HepG2 (cell line): Measurements from ENCODE around the gene S100A10. TPM values are rescaled to one million over a fixed set of nuclear protein-coding genes. Genes with fewer than 3 reads are reported as not detected.

ENCODE experiments used
- ATAC-seq: fragments of 200-7000 bp; cut with Tn5 transposase; 3 replicates; pipeline ENCODE4 v1.9.1; 2020; ENCODE audit warnings: mild to moderate bottlenecking, moderate library complexity
- BruUV-seq: library from RNA; stranded (reverse); fragments of 400-500 nt; replicated peaks from 2 replicates; lab custom pipeline; 2021; lab: Mats Ljungman, UMichigan
- CTCF ChIA-PET: fragments of 300-600 bp; formaldehyde crosslinking; extraction: SDS; loops from one replicate; lab custom pipeline; 2021; ENCODE audit warnings: low total read pairs, inconsistent platforms, low intra/inter-chr PET ratio; lab: Yijun Ruan, JAX
- POLR2A ChIA-PET: fragments of 350-600 bp; sonication (Branson Sonifier 250); formaldehyde crosslinking; loops from one replicate; lab custom pipeline; 2020; ENCODE audit warnings: antibody characterized with exemption, inconsistent platforms; lab: Yijun Ruan, JAX
- DNase-seq: peaks from one replicate; pipeline ENCODE4 v3.0.0-alpha.2; 2015; ENCODE audit warnings: low spot score
- FAIRE-seq: peaks from 3 replicates; lab custom pipeline; 2011; peaks lifted over from hg19 to GRCh38; lab: Jason Lieb, UNC
- H2AFZ ChIP-seq: one replicate; pipeline ENCODE4 v1.6.1; 2011; ENCODE audit warnings: low read length, inconsistent platforms
- H3K27ac ChIP-seq: fragments of 300-600 bp; 3 replicates; pipeline ENCODE4 v1.8.0; 2011; ENCODE audit warnings: mixed run types, mild to moderate bottlenecking, mixed read lengths, low read length, inconsistent platforms; ENCODE audit not compliant: insufficient read depth; ENCODE audit errors: extremely low read length
- H3K27me3 ChIP-seq, 2 experiments: fragments of 200-600 bp in 1 of 2; 2 replicates in 1 of 2; 3 replicates in 1 of 2; pipeline versions ENCODE4 v1.6.0 to v1.8.0; 2011; ENCODE audit warnings: low read length in 2 of 2, mild to moderate bottlenecking in 2 of 2, moderate library complexity in 2 of 2, inconsistent platforms in 1 of 2; ENCODE audit not compliant: insufficient read depth in 2 of 2, control insufficient read depth in 1 of 2
- H3K36me3 ChIP-seq, 2 experiments: fragments of 200-600 bp in 1 of 2; replicated peaks in 1 of 2; 2 replicates in 1 of 2; 3 replicates in 1 of 2; pipeline versions ENCODE4 v1.5.1 to v1.8.0; 2011; ENCODE audit warnings: low read length in 2 of 2, inconsistent platforms in 1 of 2; ENCODE audit not compliant: insufficient read depth in 2 of 2, control insufficient read depth in 1 of 2
- H3K4me1 ChIP-seq: 2 replicates; pipeline ENCODE4 v1.5.1; 2012; ENCODE audit warnings: low read length, inconsistent platforms; ENCODE audit not compliant: insufficient read depth
- H3K4me2 ChIP-seq: 2 replicates; pipeline ENCODE4 v1.6.0; 2011; ENCODE audit warnings: low read depth, low read length, inconsistent platforms
- H3K4me3 ChIP-seq, 3 experiments: fragments of 200-600 bp in 1 of 3; sonication (generic), shearing (Covaris generic) in 1 of 3; replicated peaks in 1 of 3; 2 replicates each; pipeline ENCODE4 v1.5.1; 2011 to 2016; ENCODE audit warnings: low read length in 3 of 3, inconsistent platforms in 2 of 3, low read depth in 2 of 3, mild to moderate bottlenecking in 2 of 3, control low read depth in 1 of 3, mixed read lengths in 1 of 3; ENCODE audit not compliant: insufficient read depth in 1 of 3
- H3K79me2 ChIP-seq: one replicate; pipeline ENCODE4 v1.6.1; 2011; ENCODE audit warnings: low read length, inconsistent platforms; ENCODE audit not compliant: insufficient read depth
- H3K9ac ChIP-seq: 2 replicates; pipeline ENCODE4 v1.6.0; 2011; ENCODE audit warnings: mild to moderate bottlenecking, low read depth, low read length, inconsistent platforms; ENCODE audit not compliant: insufficient read depth
- H3K9me3 ChIP-seq: 2 replicates; pipeline ENCODE4 v1.5.1; 2012; ENCODE audit warnings: mild to moderate bottlenecking, low read length
- H4K20me1 ChIP-seq: 2 replicates; pipeline ENCODE4 v1.6.0; 2011; ENCODE audit warnings: inconsistent platforms, mild to moderate bottlenecking, low read length, moderate library complexity; ENCODE audit not compliant: insufficient read depth
- ADNP ChIP-seq: sonication (generic); formaldehyde crosslinking; IDR thresholded peaks from 2 replicates; pipeline ENCODE4 v1.4.0; 2020; ENCODE audit warnings: missing genetic modification reagents
- BORCS8-MEF2B ChIP-seq: sonication (generic); formaldehyde crosslinking; IDR thresholded peaks from 2 replicates; pipeline ENCODE4 v1.8.0; 2022; ENCODE audit warnings: mild to moderate bottlenecking, missing genetic modification reagents
- CTCF ChIP-seq: sonication (generic); formaldehyde crosslinking; IDR thresholded peaks from 2 replicates; pipeline ENCODE4 v1.5.0; 2020; ENCODE audit warnings: mild to moderate bottlenecking, missing genetic modification reagents, moderate library complexity
- ELF3 ChIP-seq: IDR thresholded peaks from 2 replicates; pipeline ENCODE4 v1.6.1; 2016; ENCODE audit warnings: missing genetic modification reagents, missing compliant biosample characterization
- HNRNPH1 ChIP-seq: fragments of 200-400 bp; formaldehyde crosslinking; optimal IDR thresholded peaks from 2 replicates; pipeline ENCODE3; 2017; ENCODE audit warnings: mild to moderate bottlenecking, low read depth, low read length
- MAFF ChIP-seq: IDR thresholded peaks from 2 replicates; pipeline ENCODE4 v1.6.1; 2011; ENCODE audit warnings: low read depth, low read length, improper control_type of control experiment
- RAD21 ChIP-seq: fragments of 450-650 bp; formaldehyde crosslinking; IDR thresholded peaks from 2 replicates; pipeline ENCODE4 v1.5.0; 2020; ENCODE audit warnings: mild to moderate bottlenecking
- SCMH1 ChIP-seq: sonication (generic); formaldehyde crosslinking; IDR thresholded peaks from 2 replicates; pipeline ENCODE4 v1.9.0; 2021; ENCODE audit warnings: missing genetic modification reagents, mild to moderate bottlenecking, borderline replicate concordance
- SMC3 ChIP-seq: IDR thresholded peaks from 2 replicates; pipeline ENCODE4 v1.6.1; 2011; ENCODE audit warnings: low read length, improper control_type of control experiment
- STAG1 ChIP-seq: sonication (generic); formaldehyde crosslinking; IDR thresholded peaks from 2 replicates; pipeline ENCODE4 v1.4.0; 2020; ENCODE audit warnings: missing genetic modification reagents
- TEF ChIP-seq: sonication (generic); formaldehyde crosslinking; IDR thresholded peaks from 2 replicates; pipeline ENCODE4 v1.5.0; 2020; ENCODE audit warnings: missing genetic modification reagents
- THAP11 ChIP-seq: IDR thresholded peaks from 2 replicates; pipeline ENCODE4 v1.6.1; 2016; ENCODE audit warnings: missing biosample characterization, missing genetic modification reagents
- ZNF12 ChIP-seq: sonication (generic); formaldehyde crosslinking; IDR thresholded peaks from 2 replicates; pipeline ENCODE4 v1.5.0; 2020; ENCODE audit warnings: missing genetic modification reagents
- ZNF124 ChIP-seq: sonication (generic); formaldehyde crosslinking; IDR thresholded peaks from 2 replicates; pipeline ENCODE4 v1.4.0; 2020; ENCODE audit warnings: missing genetic modification reagents
- ZNF136 ChIP-seq: sonication (generic); formaldehyde crosslinking; IDR thresholded peaks from 2 replicates; pipeline ENCODE4 v1.8.1; 2022; ENCODE audit warnings: low read depth, mild to moderate bottlenecking, moderate library complexity, missing genetic modification reagents
- ZNF510 ChIP-seq: sonication (generic); formaldehyde crosslinking; IDR thresholded peaks from 2 replicates; pipeline ENCODE4 v1.4.0; 2020; ENCODE audit warnings: low read depth, mild to moderate bottlenecking, missing genetic modification reagents
- ZNF512B ChIP-seq: sonication (generic); formaldehyde crosslinking; IDR thresholded peaks from 2 replicates; pipeline ENCODE4 v1.5.1; 2020; ENCODE audit warnings: missing genetic modification reagents, mild to moderate bottlenecking, borderline replicate concordance
- ZNF556 ChIP-seq: sonication (generic); formaldehyde crosslinking; IDR thresholded peaks from 2 replicates; pipeline ENCODE4 v1.4.0; 2020; ENCODE audit warnings: mild to moderate bottlenecking, missing genetic modification reagents, borderline replicate concordance
- WGBS: methylation state at CpG from one replicate; pipeline ENCODE4 v1.1.6; 2017; ENCODE audit warnings: low lambda C conversion rate; 5-methylcytosine and 5-hydroxymethylcytosine counted together
- in situ Hi-C: cut with HindIII; loops from 2 replicates; pipeline ENCODE4 v1.10.0; 2017; ENCODE audit warnings: low pct_unique_long_range_greater_than_20kb; ENCODE audit not compliant: extremely low pct_ligation_motif_present
- intact Hi-C: fragments of 100-400 bp; cut with micrococcal nuclease; formaldehyde crosslinking; loops from one replicate; pipeline ENCODE4 v1.10.0; 2022; ENCODE audit not compliant: unreplicated experiment
- polyA plus RNA-seq, 8 experiments: library from polyadenylated mRNA; depleted of rRNA in 3 of 8; stranded (reverse) in 7 of 8; unstranded in 1 of 8; fragments of >200 nt; fragmentation: Illumina TruSeq in 4 of 8; extraction: Trizol in 4 of 8; gene quantifications; 2 replicates each; pipeline versions ENCODE4 v1.2.1 to v1.2.3, GENCODE V29; 2011 to 2016; ENCODE audit warnings: low read depth in 4 of 8, missing spikeins in 1 of 8, mixed read lengths in 1 of 8; ENCODE audit not compliant: insufficient read depth in 1 of 8
- total RNA-seq, 5 experiments: library from RNA; depleted of rRNA; stranded (reverse); fragments of >200 nt; fragmentation: Illumina TruSeq; extraction: Trizol; gene quantifications; 2 replicates each; pipeline ENCODE4 v1.2.3, GENCODE V29; 2016; ENCODE audit warnings: low read depth in 1 of 5

The S100A10 gene
- total and polyA plus RNA-seq, 2 of the 13 experiments (the other 11 are each of a cell fraction or from before 2014, with no cell fraction given) = 16.8 to 28.7 TPM

- FAIRE-seq (peak; percentile 81), DNase-seq (peak; percentile 66), ATAC-seq (peak; percentile 93)
- Histone ChIP-seq H3K4me3 (no peak overlapping the region), H3K4me1 (peaks cover 20% of the 10 kb centered on the region), H3K27ac (no peak overlapping the region), H2AFZ (no peak overlapping the region), H3K4me2 (peak overlapping the region; percentile 25; the same call in 1 of the 2 replicates), H3K27me3 (no peaks in the 10 kb centered on the region; a peak in 1 of 5 replicates), H3K79me2 (no peaks in the 10 kb centered on the region), H4K20me1 (no peaks in the 10 kb centered on the region), H3K9ac (no peak overlapping the region), H3K9me3 (no peaks in the 10 kb centered on the region), H3K36me3 (no peaks in the 10 kb centered on the region)
- WGBS = 0% methylated on average over 2 of the region's 4 CpGs
- ChIA-PET POLR2A (interaction anchor here (1.0 to 1.9 kb wide), 3 partner anchors 25 to 34 kb away, joined by 4 to 12 read pairs (median 4); no protein-coding TSS in a partner anchor), CTCF (interaction anchor here (1.2 to 3.0 kb wide), 5 partner anchors 28 to 67 kb away, joined by 4 to 59 read pairs (median 9); partner anchors contain the start of gene S100A10)
- in situ Hi-C loops (no loop called here), intact Hi-C loops (loop anchor here (1.0 to 2.0 kb wide), 4 partner anchors 28 to 45 kb away; no protein-coding TSS in a partner anchor)
- BruUV-seq = no TSS peak
- TF ChIP-seq ZNF556 (CRISPR knock-in tag) (0 out of 2 replicates have a peak, but pooled peaks have one; percentile 37), ZNF510 (0 out of 2 replicates have a peak, but pooled peaks have one; percentile 35), TEF (CRISPR knock-in tag) (no peak), RAD21 (CRISPR knock-in tag) (peak; percentile 90), BORCS8-MEF2B (CRISPR knock-in tag) (no peak), ZNF512B (CRISPR knock-in tag) (no peak), ZNF12 (CRISPR knock-in tag) (0 out of 2 replicates have a peak, but pooled peaks have one; percentile 12), HNRNPH1 (no peak), THAP11 (peak; percentile 14; the same call in 1 of the 2 replicates), SCMH1 (CRISPR knock-in tag) (no peak), SMC3 (peak; percentile 92), ZNF136 (CRISPR knock-in tag) (no peak), CTCF (CRISPR knock-in tag) (peak; percentile 94), ELF3 (CRISPR knock-in tag) (0 out of 2 replicates have a peak, but pooled peaks have one; percentile 50), ADNP (CRISPR knock-in tag) (no peak), STAG1 (CRISPR knock-in tag) (peak; percentile 96), MAFF (peak; percentile 77; the same call in 1 of the 2 replicates), ZNF124 (CRISPR knock-in tag) (0 out of 2 replicates have a peak, but pooled peaks have one; percentile 56)
Observed at GRCh38 chr1:151968058-151968457, 25.6 kb downstream of the S100A10 start.
